Fibroblast of lung (primary cell): Measurements from ENCODE around the gene MSI2.

Experiments used
- CTCF ChIP-seq, 2 donors: IDR thresholded peaks in 1 of 2; conservative IDR thresholded peaks in 1 of 2; 1 replicate in 1 of 2; 2 replicates in 1 of 2; pipeline ENCODE4 v1.5.1; 2011 to 2012; ENCODE audit warnings: low read length in 2 of 2, control low read depth in 1 of 2, inconsistent platforms in 1 of 2, low read depth in 1 of 2, mild to moderate bottlenecking in 1 of 2
- EZH2 ChIP-seq: IDR thresholded peaks from 2 replicates; pipeline ENCODE4 v1.5.1; 2012; ENCODE audit warnings: low read length, control low read depth, mild to moderate bottlenecking; ENCODE audit errors: missing control alignments

DNA sequence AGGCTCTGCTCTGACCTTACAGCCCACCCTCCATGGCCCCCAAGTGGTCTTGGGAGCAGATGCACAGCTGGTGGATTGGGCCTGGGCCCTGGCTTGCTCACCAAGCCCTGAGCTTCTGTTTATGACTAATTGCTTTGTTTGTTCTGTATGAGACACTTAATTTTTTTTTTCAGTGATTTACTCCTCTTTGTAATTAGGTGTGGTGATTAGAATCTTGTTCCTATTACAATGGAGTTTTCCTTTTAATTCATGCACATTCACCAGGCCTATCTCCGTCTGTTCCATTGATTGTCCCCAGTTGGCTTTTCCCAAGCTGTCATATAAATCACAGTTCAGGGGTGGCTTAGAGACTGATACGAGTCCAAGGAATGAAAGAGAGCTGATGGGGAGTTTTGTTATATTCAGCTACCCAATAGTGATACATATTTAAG lies 246.5 kb downstream of the MSI2 start:
- TF ChIP-seq CTCF (conservative IDR thresholded peaks at IDR 0.05 in 1 of 2, IDR thresholded peaks at IDR 0.05 in 1 of 2; ENCODE audit: low read depth in 1 of 2, low read length in 2 of 2), result no peak
- TF ChIP-seq EZH2, result no peak
